22Rv1 (cell line): ENCODE measurements around the gene HPGDS.

Experiments used
- ZFX ChIP-seq: fragments of 450-650 bp; IDR thresholded peaks from 2 replicates; pipeline ENCODE4 v1.6.1; 2017; ENCODE audit warnings: antibody characterized with exemption, borderline replicate concordance
- TF ChIP-seq, protein P1 (sequence below): fragments of 450-650 bp; IDR thresholded peaks from 2 replicates; pipeline ENCODE4 v1.5.1; 2017; ENCODE audit warnings: mild to moderate bottlenecking

DNA sequence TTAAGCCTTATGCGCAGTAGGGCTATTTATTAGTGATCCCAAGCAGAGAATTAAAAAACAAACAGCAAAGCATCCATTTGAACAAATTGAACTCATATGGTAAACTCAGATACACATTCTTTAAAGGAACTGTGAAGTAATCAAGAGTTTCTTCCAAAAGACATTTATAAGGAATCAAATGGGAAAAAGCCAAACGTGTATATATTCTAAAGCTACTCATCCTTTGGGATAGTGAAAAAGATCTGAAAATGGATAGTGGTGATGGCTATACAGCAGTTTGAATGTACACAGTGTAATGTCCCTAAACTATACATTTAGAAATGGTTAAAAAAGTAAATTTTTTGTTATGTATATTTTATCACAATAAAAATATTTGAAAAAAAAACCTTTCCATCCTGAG lies 16.6 kb upstream of the HPGDS start:
- TF ChIP-seq, protein P1, sequence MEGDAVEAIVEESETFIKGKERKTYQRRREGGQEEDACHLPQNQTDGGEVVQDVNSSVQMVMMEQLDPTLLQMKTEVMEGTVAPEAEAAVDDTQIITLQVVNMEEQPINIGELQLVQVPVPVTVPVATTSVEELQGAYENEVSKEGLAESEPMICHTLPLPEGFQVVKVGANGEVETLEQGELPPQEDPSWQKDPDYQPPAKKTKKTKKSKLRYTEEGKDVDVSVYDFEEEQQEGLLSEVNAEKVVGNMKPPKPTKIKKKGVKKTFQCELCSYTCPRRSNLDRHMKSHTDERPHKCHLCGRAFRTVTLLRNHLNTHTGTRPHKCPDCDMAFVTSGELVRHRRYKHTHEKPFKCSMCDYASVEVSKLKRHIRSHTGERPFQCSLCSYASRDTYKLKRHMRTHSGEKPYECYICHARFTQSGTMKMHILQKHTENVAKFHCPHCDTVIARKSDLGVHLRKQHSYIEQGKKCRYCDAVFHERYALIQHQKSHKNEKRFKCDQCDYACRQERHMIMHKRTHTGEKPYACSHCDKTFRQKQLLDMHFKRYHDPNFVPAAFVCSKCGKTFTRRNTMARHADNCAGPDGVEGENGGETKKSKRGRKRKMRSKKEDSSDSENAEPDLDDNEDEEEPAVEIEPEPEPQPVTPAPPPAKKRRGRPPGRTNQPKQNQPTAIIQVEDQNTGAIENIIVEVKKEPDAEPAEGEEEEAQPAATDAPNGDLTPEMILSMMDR: no peak
- TF ChIP-seq ZFX: no peak
